Fibroblast of skin of abdomen (primary cell): ENCODE data around the gene ZNF280C. TPM values are rescaled to one million over a fixed set of nuclear protein-coding genes. Genes with fewer than 3 reads are reported as not detected.
"Not testable (repeated sequence)": the region's sequence is repeated elsewhere in the genome, so short reads cannot be mapped to it uniquely, and the experiment has no call there.

Experiments
- DNase-seq: peaks from one replicate; pipeline ENCODE4 v3.0.0-alpha.2; 2013
- polyA plus RNA-seq, 2 experiments: library from polyadenylated mRNA; unstranded; fragments of 120-200 nt; gene quantifications; one replicate each; pipeline ENCODE4 v1.2.1, GENCODE V29; 2013; ENCODE audit not compliant: insufficient read length in 2 of 2

The ZNF280C gene, protein sequence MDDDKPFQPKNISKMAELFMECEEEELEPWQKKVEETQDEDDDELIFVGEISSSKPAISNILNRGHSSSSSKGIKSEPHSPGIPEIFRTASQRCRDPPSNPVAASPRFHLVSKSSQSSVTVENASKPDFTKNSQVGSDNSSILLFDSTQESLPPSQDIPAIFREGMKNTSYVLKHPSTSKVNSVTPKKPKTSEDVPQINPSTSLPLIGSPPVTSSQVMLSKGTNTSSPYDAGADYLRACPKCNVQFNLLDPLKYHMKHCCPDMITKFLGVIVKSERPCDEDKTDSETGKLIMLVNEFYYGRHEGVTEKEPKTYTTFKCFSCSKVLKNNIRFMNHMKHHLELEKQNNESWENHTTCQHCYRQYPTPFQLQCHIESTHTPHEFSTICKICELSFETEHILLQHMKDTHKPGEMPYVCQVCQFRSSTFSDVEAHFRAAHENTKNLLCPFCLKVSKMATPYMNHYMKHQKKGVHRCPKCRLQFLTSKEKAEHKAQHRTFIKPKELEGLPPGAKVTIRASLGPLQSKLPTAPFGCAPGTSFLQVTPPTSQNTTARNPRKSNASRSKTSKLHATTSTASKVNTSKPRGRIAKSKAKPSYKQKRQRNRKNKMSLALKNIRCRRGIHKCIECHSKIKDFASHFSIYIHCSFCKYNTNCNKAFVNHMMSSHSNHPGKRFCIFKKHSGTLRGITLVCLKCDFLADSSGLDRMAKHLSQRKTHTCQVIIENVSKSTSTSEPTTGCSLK
- polyA plus RNA-seq (2013, experiment 1 of 2; ENCODE audit: insufficient read length): 4.0 TPM
- 3.8 TPM for polyA plus RNA-seq (2013, experiment 2 of 2; ENCODE audit: insufficient read length)

DNA sequence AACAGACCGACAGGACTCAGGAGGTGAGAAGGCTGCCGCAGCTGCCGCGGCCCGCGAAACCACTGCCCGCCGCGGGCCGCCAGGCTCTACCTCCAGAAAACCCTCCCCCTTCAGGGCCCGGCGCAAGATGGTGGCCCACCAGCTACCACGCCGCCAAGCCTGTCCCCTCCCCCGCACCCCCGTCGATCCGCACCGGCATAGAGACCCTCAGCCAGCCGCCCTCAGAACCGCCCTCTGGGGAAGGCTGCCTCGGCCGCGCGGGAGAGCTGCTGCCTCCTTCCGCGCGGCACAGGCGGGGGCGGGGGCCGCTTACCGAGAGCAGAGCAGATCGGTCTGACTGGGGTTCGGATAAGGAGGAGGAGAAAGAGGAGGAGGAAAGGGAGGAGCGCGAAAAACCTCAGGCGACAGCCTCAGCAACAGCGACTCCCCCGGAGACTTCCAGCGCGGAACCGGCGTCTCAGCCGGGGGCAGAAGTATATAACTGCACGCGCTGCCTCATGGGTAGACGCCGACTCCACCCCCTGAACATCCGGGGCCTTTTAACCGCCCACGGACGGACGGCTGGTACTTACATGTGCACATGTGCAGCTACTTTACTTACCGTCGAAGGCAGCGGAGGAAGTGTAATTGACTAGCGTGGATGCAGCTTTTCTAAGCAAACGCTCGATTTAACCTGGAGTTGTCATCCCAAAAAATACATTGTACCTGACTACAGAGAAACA, at the start of gene ZNF280C:
Gene ZNF280C (minus strand): TSS at position 451 of the 722 bp plus-strand sequence. CDS start 8,450 bp downstream, outside the sequence.
- DNase-seq: peak; percentile 95

DNA sequence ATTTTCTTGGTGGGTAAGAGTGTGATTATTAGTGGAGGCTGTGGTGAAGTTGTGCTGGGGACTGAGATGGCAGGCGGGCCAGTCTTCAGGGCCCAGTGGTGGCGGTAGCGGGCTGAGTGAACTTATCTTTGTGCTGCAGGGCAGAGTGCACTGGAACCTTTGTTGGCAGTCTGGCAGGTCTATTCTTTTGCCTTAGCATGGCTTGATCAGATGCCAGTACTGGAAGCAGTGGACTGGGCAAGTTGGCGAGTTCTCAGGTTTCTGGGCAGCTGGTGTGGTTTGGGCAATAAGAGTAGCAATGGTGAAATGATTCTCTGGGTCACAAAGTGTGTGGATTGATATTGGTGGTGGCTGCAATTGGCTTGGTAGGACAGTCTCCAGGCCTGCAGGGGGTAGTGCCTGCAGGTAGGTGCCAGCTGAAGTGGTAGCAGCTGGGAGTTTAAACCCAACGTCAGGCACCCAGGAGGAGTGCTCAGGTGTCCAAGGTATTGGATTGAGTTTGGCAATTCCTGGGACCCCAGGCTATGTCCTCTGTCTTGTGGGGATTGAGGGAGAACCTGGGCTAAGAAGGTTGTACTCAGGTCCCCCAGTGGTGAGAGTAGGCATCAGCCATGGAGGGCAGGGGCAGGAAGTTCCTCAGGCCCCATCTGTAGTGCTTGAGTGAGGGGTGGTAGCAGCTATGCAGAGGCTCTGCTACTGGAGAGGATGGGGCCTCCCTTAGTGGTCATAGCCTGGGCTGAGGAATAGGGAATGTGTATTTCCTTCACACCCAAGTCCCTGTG, 36.1 kb upstream of the ZNF280C start:
- no peak for DNase-seq

DNA sequence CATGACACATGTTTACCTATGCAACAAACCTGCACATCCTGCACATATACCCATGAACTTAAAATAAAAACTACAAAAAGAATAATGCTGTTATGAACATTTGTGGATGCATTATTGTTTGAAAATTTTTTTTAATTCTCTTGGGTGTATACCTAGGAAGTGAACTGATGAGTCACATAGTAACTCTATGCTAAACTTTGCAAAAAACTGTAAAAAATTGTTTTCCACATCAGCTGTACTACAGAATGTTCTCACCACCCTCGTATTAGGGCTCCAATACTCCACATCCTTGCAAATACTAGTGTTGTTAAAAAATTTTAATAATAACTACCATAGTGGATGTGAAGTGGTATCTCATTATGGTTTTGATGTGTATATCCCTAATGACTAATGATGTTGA, 33.3 kb upstream of the ZNF280C start:
- DNase-seq: no peak

DNA sequence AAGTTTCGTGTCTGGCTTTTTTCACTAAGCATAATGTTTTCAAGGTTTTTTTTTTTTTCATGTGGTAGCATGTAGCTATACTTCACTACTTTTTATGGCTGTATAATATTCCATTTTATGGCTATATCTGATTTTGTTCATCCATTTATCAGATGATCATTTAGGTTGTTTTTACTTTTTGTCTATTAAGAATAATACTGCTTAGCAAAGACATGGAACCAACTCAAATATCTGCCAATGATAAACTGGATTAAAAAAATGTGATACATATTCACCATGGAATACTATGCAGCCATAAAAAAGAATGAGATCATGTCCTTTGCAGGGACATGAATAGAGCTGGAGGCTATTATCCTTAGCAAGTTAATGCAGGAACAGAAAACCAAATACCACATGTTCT, 32.7 kb upstream of the ZNF280C start:
- DNase-seq: no peak

DNA sequence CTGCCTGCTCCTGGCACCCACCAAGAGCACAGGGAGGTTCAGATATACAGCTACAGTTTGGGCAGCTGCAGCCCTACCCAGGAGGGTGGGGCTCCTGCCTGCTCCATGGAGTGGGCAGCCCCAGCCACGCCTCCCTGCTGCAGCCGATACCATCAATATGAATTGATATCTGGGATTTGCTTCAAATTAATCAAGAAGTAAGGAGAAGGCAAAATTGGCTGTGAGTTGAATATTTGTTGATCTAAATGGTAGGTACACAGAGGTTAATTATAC, 31.2 kb upstream of the ZNF280C start:
- no peak for DNase-seq

DNA sequence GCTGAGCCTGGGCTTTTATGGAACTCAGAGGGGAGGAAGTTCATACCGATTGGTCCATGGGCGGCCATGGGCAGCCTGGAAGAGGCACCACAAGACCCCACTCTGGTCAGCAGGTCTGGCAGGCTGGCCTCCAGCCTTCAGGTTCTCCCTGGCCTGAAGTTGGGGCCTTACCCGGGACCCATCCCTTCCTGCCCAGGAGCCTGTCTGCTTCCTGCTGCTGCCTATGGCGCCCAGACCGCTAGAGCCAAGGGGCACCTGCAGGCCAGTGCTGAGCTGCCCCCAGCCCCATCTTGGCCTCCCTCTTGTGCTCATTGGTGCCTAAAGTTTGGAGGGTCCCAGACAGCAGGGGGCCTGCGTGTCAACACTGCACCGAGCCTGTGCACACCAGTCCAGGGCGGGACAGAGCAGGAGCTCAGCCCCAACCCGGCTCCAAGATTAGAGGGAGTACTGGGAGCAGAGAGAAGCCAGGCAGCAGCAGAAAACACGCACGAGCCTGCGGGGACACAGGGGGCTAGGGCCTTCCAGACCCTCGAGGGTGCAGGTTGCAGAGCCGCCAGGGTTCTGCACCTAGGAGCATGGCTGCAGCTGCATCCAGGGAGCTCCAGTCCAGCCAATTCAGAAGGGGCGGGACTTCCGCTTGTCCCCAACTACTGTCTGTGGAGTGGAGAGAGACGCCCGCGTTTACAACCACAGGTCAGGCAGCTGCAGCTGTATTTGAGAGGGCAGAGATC, 30.7 kb upstream of the ZNF280C start:
- DNase-seq: no peak

DNA sequence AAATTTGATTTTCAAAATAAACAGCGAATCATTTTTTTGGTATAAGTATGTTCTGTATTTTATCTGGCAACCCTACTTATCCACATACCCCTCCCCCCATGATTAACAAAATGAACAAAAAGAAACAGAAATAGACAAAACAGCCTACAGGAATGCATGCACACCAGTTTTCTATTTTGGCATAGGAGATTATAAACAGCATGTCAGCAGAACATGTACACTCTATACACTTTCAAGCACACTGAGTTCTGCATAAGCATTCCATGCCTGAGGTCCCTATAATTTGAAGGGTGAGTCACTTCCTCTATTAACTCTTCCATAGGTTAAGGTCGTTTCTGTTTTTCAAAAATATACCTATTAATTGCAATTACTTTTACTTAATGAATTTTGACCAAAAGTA, 28.0 kb upstream of the ZNF280C start:
- peak; percentile 1 for DNase-seq

DNA sequence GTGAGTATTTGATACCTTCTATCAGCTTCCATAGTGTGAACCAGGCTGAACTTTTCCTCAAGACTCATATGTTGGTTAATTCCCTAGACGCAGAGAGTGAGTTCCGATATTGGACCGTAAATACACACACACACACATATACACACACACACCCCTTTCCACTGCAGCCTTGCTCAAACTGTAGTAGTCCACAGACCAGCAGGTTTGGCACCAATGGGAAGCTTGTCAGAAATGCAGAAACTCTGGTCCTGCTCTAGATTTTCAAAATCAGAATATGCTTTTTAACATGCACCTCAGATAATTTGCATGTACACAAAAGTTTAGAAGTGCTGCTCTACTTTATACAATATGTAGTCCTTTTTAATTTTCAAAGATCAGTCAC, 27.6 kb upstream of the ZNF280C start:
- DNase-seq: no peak

DNA sequence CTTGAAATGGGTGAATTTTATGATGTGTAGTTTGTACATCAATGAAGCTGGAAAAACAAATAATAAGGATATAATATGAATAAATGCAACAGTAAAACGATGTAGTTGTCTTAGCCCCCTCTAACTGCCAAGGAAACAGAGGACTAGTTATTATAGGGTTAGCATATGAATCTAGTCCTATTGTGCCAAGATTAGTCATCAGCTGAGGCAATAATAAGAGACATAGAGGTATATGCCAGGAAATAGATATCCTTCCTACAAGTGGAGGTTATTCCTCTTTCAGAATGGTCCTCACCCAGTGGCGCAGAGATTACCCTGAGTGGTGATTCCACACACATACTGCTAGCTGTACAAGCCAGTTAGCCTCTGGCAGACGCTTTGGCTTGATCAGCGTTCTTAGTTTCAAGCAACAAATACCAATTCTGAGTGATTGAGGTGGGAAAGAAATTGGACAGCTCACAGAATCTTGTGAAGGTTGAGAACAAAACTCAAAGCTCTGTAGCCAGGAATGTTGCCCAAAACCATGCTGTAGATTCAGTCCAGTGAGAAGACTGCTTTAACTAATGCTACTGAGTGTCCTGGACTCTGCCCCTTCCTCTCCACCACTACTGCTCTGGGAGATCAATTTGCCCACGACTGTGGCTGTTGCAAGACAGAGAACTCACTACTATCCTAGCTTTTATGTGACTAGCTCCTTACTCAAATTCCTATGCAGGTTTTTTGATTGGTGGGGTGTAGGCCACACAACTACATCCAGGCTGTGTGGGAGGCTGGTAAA, 27.0 kb upstream of the ZNF280C start:
- DNase-seq: no peak

DNA sequence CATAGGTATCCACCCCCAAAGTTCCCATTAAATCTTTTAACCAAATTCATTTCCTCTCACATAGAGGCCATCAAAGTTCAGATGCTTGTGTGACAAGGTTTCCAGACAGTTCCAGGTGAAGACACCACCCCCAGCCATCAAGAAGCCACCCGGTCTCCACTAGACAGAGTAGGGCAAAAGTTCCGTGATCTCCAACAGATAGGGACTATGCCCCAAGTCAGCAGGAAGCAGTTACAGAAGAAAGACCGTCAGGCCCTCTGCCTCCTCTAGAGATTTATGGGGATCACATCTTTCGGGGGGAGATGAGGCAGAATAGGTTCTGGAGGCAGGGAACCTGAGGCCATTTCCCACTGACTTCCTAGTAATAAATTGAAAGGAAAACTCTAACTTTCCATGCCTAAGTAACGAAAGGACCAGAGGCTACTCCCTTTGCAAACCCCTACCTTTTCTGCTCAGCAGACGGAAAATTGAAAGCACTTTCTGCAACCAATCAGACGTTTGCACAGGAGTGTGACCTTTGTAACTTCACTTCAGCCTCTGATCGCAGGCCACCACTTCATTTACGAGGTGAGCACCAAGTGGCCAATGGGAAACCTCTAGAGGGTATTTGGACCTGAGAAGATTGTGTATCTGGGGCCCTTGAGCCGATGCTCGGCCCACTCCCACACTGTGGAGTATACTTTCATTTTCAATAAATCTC, 18.5 kb upstream of the ZNF280C start:
- no peak for DNase-seq

DNA sequence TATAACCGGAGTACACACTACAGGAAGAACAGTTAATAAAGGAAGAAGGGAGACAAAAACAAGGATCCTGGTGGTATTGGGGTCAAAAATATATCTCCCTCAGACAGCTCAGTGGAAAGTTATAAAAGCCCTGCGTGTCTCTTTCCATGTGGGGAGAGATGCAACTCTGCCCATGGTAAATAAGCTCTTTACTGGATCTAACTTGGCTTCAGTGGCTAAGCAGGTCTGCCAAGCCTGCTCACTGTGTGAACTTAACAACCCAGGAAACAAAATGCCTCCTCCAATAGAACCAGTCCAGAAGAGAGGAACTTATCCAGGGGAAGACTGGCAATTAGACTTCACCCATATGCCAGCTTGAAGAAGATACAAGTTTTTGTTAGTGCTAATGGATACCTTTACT, 17.0 kb upstream of the ZNF280C start:
- no peak for DNase-seq

DNA sequence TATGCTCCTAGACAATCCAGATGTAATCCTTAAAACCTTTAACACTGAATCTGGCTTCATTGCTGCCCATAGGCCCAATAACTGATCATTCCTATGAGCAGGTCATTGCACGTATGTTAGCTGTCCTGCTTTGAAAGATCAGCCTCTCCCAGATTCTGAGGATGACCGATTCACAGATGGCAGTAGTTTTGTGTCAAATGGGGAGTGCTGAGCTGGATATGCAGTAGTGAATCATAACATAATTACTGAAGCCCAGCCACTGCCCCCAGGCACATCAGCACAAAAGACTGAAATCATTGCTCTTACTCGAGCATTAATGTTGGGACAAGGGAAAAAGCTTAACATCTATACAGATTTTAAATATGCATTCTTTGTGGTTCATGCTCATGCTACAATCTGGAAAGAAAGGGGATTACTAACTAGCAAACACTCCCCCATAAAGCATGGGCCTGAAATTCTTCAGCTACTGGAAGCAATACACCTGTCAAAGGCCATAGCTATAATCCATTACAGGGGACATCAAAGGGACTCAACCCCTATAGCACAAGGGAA, 16.4 kb upstream of the ZNF280C start:
- no peak for DNase-seq

DNA sequence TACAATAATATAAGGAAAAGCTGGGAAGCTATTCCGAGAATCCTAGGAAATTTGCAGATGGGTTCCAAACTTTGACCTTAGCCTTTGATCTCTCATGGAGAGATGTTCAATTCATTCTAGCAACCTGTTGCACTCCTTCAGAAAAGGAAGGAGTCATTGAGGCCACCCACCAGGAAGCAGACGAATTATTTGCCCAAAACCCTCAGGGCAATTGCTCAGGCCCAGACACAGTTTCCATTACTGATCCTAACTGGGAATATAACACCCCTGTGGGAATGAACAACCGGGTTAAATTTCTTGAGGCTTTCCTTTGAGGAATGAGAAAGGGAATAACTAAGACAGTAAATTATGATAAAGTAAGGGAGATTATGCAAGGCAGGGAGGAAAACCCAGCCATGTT, 13.5 kb upstream of the ZNF280C start:
- no peak for DNase-seq

DNA sequence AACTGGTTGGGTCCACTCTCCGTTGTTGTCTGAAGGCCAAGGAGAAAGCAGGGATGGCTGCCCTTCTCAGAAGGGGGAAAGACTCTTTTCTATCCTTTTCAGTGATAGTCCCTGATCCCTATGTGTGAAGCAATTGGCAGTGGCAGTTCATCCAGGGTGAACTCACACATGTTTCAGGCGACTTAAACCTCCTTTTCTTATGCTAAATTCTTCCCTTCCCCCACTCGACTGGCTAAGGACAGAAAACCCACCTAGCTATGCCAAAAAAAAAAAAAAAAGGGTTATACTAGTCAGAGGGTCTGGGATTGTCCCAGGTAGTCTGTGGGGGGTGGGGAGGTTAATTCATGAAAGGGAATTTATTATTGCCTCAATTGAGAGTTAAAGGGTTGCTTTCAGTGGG, 12.2 kb upstream of the ZNF280C start:
- DNase-seq: no peak

DNA sequence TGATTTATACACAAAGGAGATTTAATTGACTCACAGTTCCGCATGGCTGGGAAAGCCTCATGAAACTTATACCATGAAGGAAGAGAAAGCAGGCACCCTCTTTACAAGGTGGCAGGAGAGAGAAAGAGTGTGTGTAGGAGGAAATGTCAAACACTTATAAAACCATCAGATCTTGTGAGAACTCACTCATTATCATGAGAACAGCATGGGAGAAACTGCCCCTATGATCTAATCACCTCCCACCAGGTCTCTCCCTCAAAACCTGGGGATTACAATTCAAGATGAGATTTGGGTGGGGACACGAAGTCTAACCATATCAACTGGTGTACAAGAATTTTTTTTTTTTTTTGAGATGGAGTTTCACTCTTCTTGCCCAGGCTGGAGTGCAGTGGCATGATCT, 3.6 kb upstream of the ZNF280C start:
- DNase-seq: not testable (repeated sequence)

DNA sequence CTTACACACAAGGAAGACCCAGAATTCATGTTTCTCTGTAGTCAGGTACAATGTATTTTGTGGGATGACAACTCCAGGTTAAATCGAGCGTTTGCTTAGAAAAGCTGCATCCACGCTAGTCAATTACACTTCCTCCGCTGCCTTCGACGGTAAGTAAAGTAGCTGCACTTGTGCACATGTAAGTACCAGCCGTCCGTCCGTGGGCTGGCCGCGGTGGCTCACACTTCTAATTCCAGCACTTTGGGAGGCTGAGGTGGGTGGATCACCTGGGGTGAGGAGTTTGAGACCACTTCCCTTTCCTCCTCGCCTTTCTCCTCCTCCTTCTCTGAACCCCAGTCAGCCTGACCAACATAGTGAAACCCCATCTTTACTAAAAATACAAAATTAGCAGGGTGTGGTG, 692 bp upstream of the ZNF280C start:
- DNase-seq: not testable (repeated sequence)

DNA sequence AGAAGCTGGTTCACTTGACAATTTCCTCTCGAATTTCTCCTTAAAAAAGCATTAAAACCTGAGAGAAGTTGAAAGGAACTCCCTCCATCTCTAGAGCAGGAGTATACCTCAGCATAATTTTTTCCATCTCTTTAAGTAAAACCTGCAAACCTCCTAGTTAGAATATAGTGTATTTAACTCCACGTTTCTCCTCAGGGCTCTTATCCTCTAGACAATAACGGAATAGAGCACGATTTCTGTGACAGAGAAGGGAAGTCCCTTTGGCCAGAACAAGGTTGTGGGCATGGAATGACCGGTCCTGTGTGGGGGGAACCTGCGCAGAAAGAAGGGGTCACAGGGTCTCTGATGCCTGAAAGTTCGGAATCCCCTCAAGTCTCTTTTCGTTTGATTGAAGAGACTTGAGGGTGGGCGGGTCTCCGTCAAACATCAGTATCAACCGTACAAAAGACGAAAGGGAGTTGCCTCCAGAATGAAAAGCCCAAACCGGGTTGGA, 697 bp downstream of the ZNF280C start:
- DNase-seq: no peak

DNA sequence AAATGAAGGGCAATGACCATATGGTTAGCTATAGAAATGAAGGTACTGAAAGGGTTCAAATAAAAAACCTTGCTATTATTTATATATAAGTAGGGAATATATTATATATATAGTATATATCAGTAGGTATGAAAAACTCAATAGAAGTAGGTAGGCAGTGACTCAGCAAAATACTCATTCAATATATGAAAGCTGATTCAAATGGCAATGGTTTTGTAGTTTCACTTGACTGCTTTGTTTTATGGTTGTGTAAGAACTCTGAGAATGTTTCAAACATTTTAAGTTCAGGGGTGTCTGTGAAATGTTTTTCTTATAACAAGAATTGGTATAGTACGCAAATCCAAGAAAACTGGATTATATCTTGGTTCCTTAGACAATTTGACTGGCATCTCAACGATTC, 4.1 kb downstream of the ZNF280C start:
- DNase-seq: no peak

DNA sequence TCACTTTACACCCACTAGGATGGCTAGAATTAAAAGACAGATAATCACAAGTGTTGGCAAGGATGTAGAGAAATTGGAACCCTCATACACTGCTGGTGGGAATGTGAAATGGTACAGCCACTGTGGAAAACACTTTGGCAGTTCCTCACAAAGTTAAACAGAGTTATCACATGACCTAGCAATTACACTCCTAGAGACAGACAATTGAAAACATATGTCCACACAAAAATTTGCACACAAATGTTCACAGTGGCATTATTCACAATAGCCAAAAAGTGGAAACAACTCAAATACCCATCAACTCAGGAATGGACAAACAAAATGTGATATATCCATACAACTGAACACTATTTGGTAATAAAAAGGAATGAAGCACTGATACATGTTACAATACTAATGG, 5.7 kb downstream of the ZNF280C start:
- peak; percentile 23 for DNase-seq

DNA sequence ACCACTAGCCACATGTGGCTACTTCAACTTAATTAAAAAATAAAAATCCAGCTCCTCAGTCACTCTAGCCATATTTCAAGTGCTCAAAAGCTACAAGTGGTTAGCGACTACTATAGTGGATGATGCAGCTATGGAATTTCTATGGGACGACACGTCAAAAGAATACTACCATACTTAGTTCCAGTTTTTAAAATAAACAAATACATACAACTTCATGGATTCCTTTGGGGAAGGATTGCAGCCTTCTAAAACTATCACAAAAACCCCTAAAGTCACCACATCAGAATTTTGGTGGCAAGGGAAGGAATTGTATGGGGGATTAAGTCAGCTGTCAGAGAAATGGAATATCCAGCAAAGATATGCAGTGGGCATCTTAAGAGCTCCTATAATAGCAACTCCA, 6.5 kb downstream of the ZNF280C start:
- no peak for DNase-seq
